ENCODE data around the gene CAPN2.

CAPN2 gene

DNA sequence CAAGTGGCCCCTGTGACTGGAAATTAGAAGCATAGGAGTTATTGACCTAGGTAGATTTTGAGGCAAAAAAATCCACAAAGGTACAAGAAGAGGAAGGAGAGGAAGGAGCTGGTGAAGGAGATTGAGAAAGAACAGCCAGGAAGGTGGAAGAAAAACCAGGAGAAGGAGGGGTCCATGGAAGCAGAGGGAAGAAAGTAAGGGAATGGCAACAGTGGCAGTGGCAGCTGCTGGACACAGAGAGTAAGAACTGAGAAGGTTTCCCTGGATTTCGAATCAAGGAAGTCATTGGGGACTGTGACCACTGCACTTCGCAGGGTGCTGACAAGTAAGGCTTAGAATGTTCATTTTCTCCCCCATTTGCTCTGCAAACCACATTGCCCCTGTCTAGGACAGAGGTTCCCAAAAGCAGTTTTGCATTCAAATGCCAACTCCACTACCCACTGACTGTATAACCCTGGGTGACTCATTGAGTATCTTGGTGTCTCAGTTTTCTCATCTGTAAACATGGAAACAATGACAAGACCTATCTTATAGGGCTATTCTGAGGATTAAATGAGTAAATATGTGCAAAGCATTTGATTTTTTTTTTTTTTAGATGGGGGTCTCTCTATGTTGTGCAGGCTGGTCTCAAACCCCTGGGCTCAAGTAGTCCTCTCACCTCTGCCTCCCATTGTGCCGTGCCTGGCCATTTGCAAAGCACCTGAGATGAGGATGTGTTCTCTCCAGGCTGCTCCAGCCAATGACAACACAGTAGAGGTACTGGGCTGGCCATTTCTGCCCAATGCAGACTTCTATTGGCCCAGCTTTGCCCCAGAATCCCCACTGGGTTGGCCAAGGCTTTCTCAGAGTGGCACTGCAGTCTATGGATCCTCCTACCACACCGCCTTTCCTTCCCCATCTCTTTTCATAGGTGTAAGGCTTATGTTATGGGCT lies 9.3 kb upstream of the CAPN2 start:
- DNase-seq, result no peak

DNA sequence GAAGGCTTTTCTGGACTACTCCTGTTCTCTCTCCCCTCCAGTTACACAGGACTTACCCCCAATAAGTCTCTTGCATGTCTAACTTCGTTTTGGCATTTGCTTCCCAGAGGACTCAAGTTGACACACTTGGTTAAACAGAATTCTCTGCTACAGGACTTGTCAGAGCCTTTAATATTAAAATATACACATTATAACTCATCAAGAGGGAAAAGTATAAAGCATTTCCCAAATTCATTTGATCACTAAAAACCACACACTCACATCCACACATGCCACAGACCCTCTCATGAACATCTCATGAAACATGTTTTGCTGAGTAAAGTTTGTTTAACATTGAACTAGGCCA lies 8.7 kb upstream of the CAPN2 start:
- DNase-seq, result no peak

DNA sequence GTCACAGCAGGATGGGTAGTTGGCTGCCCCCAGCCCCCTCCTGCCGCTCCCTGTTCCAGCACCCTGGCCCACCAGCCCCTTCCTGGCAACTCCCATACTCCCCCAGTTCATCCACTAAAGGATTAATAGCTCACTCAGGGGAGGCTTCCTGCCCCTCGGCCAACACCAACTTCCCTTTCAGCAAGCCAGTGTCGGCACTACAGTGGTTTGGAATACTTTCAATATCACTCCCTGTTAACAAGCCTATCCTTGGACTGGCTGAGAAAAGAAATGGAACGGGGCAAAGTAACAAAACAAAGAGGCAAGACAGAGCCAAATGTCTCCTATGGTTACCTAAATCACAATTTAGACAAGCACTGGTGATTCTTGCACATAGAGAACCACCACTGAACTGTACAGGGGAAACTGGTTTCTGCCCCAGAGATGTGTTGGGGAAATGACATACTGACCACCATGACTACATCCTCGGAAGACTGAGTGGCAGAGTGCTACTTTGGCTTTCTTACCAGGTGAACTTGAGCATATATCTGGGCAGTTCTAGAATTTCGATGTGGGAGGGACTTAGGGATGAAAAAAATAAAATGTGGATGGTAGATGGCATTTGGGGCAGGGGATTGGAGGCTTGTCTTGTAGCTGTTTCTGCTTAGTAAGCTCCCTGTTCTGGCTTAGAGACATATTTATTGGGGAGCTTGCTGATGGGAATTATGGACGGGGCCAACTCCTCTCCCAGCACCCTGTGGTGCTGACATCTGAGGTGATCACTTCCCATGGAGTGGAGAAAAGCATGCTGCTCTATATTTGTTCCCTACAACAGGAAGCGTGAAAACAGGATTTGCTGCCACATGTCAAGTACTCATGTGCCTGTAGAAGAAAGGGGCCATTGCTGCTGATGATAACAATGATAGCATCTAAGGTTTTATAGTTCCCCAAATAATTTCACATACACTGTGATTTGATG lies 7.1 kb upstream of the CAPN2 start:
- DNase-seq, result no peak

DNA sequence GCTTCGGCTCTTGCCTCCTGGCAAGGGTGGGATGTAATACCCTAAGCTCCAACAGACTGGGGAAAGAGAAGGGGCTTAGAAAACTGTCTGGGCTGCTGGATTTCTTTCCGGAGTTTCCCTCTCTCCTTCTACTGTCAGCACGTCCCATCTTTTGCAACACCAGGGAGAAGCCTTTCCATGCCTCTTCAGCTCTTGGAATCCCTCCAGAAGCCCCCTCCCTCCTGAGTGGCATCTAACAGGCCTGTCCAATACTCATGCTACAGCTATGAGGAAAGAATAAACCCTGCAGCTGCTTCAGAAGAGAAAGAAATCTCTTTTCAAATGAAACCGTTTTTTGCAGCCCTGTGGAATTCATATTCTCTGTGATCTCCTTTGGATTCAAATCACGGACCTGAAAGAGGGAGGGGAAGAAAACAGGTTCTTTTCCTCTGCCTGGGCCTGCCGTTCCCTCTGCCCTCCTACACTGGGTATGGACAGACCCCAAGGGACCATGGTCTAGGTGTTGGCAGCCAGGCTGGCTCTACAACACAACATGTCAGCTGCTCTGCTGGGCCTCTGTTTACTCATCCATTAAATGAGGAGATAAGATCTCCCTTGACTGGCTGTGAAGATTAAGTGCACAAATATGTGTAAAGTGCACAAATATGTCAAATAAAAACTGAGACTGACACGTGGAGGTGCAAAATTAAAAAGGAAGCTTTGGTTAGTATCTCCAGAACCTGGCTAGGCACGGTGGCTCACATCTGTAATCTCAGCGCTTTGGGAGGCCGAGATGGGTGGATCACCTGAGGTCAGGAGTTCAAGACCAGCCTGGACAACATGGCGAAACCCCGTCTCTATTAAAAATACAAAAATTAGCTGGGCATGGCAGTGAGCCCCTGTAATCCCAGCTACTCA lies 6.0 kb upstream of the CAPN2 start:
- no peak for DNase-seq

DNA sequence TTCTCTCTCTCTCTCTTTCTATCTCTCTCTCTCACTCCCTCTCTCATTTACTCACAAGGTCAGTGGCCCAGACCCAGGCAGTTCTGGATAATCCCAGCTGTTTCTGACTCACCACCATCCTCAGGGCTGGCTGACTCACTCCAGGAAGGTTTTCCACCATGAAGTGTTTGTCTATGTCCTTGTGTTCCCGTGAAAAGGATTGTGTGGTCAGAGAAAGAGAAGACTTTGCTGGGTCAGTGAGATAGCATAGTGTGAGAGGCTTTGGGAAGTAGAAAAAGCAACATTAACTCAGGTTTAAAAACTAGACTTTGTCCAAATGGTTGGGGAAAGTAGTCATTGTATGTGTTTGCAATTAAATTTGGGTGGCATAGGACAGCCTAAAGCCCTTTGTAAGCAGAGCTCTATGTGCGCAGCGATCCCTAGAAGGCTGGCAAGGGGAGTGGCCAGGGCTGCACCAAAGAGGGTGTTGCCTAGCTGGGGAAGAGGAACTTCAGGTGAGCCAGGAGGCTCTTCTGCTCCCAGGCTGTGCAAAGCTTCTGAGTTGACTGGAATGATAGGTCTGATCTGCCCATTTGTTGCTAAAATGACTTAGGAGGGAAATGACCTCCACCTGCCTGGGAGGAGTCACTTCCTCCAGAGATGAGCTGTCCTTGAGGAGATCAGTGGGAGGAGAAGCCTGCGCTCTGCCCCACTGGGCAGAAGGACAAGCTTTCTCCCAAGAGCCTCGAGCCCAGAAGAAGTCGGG lies 4.9 kb upstream of the CAPN2 start:
- DNase-seq, result no peak

DNA sequence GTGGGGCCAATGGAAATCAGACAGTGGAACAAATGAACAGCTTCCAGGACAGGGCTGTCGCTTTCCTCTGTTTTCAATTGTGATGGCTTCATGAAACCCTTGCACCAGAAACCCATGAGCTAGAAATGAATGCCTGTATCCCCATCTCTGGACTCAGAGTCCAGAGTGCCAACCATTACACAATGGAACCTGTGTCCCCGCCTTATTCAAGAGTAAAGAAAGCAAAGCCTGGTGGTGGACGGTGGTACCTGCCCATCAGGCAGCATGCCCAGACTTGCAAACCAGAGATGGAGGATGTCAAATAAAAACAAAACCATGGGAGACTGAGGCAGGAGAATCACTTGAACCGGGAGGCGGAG lies 4.4 kb upstream of the CAPN2 start:
- no peak for DNase-seq

DNA sequence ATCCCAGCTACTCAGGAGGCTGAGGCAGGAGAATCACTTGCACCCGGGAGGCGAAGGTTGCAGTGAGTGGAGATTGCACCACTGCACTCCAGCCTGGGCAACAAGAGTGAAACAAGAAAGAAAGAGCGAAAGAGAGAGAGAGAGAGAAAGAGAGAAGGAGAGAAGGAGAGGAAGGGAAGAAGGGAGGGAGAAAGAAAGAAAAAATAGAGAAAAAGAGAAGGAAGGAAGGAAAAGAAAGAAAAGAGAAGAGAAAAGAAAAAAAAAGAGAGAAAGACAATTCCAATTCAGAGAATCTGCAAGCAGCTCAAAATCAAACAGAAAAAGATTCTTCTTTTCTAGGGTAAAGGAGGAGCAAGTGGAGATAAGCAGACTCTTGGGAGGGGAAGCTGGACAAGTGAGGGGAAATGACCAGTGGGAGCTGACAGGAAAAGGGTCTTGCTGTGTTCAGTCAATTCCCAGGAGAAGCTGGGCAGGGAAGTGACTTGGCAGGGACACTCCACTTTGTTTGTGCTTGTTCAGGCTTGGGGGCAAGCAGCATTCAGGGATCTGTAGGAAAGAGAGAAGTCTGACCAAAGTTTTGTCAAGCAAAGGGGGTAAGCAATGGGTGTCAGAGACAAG lies 3.6 kb upstream of the CAPN2 start:
- DNase-seq, result no peak

DNA sequence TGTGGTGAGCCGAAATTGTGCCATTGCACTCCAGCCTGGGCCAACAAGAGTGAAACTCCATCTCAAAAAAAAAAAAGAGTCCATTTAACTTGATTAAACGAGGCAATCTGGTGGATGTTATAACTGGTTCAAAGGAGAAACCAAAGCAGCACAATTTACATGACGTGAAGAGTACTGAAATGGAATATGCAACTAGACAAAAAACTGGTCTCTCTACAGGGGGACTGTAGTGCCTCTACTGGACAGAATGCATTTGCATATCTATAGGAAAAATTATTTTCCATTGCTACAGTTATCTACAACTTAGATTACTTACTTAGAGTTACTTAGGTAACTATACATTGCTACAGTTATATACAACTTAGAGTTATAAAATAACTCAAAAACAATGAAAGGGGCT lies 2.7 kb upstream of the CAPN2 start:
- peak; percentile 46 for DNase-seq

DNA sequence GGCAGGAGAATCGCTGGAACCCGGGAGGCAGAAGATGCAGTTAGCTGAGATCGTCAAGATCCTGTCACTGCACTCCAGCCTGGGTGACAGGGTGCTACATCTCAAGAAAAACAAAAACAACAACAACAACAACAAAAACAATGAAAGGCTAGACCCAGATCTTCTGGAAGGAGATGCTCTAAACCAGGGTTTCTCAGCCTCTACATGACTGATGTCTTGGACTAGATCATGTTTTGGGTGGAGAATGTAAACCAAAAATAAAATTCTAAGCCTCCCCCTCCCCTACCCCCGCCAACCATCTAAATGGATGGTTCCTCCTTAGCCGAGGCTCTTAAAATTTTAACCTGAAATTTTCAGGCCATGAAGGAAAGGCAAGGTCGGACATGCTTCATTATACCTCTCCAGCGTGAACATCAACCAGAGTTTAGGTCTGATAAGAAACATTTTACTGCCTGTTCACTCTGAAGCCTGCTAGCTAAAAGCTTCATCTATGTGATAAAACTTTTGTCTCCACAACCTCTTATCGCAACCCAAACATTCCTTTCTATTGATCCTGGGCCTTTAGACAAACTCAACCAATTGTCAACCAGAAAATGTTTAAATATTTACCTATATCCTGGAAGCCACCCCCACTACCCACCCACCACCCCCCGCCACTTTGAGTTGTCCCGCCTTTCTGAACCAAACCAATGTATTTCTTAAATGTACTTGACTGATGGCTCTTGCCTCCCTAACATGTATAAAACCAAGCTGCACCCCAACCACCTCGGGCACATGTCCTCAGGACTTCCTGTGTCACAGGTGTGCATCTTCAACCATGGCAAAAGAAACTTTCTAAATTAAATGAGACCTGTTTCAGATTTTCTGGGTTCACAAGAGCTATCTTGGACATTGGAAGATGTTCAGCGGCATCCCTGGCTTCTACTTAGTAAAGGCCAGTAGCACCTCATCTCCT lies 1.9 kb upstream of the CAPN2 start:
- peak; percentile 38 for DNase-seq

DNA sequence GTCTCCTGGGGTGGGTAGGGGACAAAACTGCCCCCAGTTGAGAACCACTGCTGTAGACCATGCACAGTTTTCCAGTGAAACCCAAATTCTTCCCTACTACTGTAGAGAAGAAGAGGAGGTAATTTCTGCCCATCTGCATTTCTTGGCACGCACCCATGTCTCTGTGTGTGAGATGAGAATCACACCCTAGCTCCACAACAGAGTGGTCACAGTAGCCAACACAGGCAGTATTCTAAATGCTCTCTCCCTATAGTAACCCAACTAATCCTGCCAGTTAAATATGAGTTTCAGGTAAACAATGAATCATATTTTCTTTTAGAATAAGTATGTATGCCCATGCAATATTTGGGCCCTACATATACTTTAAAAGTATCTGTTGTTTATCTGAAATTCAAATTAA lies 1.2 kb upstream of the CAPN2 start:
- DNase-seq, result peak; percentile 70

DNA sequence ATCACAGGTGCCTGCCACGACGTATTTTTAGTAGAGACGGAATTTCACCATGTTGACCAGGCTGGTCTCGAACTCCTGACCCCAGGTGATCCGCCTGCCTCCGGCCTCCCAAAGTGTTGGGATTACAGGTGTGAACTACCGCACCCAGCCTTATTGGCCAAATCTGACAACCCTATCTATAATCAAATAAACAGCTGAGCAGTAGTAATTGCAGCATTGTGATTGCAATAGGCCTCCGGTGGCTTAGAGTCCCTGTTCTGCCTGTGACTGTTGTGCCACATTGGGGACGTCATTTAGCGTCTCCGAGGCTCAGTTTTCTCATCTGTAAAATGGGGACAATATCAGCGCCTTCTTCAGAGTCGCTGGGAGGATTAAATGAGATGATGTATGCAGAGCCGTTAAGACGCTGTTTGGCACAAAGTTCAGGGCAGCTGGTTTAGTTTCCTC lies 569 bp upstream of the CAPN2 start:
- DNase-seq, result no peak

DNA sequence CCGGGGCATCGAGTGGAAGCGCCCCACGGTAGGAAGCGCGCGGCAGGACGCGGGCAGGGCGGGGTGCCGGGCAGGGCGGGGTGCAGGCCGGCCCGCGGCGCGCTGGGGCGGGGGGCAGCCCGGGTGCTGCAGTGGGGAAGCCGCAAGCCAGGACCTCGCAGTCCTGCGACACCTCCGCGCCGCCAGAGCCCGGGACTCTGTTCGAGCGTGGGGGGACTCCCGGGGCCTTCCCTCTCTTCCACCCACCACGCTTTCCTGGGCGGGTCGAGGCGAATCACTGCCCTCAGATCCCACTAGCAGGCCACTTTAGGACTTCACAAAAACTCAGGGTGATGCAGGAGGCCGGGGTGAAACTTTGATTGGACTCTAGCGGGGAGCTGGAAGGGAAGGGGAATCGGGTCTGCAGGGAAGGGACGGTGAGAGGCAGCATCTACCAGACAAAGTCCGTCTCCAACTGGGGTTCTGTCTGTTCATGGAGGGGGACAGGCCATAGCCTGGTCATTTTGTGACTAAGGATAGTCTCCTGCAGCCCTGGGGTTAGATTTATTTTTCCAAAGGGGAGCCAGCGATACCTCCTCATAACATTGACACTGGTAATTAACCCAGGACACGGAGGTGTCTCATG lies 623 bp downstream of the CAPN2 start:
- peak; percentile 34 for DNase-seq

DNA sequence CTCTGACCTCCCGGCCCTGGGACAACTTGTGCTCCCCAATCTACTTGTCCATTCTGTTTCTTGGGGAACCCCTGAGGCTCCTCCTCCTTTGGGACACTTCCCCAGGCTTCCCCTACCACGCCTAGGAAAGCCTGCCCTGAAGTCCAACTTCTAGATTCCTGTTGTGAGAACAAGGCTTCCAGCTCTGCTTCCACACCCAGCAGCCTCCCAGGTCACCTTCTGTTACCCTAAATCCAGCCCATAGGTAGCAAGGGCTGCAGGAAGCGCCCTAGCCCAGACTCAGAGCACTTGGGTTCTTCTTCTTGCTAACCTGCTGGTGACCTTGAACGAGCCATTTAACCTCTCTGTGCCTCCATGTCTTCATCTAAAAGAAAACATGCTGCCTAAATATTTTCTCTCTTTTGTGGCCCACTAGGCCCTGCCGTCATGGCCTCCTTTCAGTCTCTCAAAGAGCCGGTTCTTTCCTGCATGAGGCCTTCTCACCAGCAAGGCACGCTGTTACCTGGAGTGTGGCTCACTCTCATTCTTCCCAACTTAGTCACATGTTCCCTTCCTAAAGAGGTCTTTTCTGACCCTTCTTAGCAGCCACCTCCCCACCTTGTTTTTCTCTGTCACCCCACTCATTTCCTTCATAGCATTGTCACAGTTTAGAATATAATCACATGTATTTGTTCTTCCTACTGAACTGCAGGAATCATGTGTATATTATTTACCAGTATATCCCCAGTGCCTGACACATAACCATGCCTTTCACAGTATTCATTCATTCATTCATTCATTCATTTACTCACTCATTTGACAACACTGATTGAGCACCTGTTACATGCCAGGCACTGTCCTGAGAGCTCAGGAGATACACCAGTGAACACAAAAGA lies 1.4 kb downstream of the CAPN2 start:
- no peak for DNase-seq

DNA sequence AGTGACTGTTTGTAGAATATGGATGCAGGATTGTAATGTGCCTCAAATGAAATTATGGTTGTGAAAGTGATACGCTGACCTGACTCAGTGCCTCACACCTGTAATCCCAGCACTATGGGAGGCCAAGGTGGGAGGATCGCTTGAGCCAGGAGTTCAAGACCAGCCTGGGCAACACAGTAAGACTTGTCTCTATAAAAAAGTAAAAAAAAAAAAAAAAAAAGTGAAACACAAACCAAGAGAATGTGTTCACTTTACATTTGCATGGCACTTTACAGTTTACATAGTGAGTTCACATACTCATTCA lies 2.0 kb downstream of the CAPN2 start:
- DNase-seq, result no peak

DNA sequence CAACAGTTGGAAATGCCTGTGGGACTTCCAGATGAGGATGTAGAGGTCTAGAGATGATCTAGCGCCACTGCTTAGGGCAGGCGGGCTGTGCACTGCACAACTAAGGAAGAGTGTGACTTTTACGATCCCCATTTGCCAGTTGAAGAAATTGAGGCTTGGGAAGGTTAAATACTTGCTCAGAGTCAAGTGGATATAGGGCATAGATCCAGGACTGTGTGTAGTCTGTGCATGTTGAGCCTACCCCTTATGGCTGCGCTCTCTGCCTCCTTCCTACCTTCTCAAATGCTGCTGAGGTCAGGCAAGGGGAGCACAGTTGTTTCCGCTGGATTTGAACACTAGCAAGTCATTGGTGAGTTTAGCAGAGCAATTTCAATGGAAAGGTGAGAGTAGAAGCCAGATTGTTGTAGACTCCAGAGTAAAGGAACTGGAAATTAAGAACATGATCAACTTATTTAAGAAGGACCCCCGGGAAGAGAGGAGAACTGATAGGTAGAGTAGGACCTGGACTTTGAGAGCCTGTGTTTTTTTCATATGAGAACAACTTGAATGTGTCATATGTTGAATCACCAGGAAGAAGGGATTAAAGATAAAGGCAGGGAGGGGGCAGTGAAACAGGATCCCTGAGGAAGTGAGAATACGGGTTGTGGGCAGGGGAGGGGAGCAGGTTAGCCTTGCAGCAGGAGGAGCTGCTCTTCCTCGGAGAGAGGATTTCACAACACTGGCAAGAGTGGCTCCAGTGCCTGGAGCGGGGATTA lies 2.7 kb downstream of the CAPN2 start:
- DNase-seq, result no peak

DNA sequence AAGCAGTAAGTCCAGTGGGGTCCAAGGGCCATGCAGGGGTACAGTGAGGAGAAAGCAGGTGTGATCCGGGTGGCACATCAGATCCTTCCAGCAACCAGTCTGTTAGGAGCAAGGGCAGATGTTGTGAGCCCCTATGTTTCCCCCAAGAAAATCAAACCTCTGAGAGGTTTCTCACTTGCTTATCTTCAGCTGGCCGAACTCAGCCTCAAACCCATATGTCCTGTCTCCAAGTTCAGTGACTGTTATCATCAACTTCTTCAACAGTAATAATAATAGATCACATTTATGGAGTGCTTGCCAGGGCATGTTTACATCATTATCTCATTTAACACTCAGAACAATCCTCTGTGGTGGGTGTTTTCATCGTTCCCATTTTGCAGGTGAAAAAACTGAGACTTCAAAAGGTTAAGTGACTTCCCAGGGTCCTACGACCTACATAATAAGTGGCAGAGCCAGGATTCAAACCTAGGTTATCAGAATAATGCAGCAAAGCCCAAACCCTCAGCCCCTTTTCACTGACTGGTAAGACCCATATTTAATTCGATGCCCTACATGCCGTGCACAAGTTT lies 3.3 kb downstream of the CAPN2 start:
- DNase-seq, result peak; percentile 52

DNA sequence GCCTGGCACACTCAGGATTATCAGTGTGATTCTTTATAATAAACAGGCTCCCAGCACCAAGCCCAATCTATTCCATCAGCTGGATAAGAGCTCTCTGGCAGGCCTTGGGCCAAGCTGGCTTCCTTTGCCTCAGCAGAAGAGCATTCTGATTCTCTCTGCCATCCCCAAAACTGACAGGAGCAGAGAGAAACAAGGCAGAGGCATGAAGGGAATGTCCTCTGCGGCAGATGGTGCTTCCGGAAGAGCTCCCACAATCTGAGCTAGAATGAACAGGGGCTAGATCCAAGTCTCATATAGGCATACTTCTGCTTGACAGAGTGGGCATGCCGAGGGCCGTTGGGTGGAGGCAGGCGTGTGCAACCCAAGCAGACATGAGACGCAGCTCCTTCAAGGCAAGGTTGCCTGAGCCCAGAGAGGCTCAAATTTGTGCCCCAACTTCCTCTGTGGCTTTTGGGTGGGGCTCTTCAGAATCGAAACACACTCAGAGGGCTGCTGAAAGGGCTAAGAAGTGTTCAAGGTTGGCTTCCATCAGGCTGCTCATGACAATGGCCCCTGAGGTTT lies 4.0 kb downstream of the CAPN2 start:
- DNase-seq, result peak; percentile 73

DNA sequence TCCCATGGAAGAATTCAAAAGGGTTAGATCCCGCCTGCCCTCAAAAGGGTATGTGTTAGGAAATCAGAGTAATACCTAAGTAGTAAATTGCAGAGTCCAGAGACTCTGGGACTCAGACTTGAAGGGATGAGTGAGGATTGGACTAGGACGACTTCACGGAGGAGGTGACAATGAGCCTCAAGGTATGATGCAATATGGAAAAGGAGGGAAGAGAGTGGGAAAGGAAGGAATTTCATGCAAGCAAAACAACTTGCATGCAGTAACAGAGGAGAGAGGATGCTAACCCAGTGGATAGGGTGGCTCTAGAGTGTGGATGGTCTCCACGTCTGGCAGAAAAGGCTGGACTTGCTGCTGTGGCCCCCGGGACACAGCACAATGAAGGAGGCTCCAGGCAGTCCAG lies 4.8 kb downstream of the CAPN2 start:
- DNase-seq, result no peak
